ENCODE data around the gene CD7. TPM values are rescaled to one million over a fixed set of nuclear protein-coding genes. Genes with fewer than 3 reads are reported as not detected.

The CD7 gene
- polyA plus RNA-seq, 1 of the 3 experiments (the other 2 are of a cell fraction) = 0.07 TPM

DNA sequence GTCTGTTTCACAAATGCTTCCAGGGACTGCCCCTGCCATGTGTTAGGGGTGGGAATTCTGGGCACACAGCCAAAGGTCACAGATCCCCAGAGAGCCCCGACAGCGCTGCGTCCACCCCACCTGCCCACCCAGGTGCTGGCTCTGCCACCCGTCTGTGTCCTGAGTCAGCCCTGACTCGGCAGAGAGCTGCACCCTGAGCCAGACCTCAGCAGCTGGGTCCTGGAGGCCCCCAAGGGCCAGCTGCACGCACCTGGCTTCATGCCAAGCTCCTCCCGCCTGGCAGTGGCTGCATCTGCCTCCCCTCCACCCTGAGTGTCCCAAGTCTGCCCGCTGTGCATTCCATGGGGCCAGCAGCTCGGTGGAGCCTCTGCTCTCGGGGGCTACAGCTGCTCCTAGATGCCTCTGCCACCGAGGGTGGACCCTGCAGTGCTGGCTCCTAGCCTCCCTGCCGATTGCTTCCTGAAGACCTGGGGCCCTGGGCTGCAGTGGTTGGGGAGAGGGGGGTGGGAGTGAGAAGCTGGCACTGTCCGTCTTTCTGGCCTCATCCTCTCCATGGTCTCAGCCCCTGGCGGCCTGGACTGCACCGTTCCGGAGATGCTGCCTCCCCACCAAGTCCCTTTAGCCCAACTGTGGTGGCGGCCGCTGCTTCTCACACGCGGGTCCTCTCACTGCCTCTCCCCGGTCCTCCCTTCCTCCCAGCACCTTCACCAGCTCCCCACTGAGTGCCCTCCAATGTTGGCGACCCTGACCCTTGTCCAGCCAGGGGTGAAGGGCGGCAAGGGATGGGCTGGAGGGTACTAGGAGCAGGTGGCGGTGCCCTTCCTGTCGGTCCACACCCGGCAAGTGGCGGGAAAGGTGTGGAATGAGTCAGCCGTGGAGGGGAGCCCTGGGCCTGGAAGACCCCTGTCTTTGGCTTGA is 13.2 kb upstream of the CD7 start:
- no peaks in the 10 kb centered on the region for H3F3A ChIP-seq (replicated peaks; ENCODE audit: insufficient read depth)
- H3K27me3 ChIP-seq (ENCODE audit: insufficient read depth) = no peaks in the 10 kb centered on the region; the same call in none of the 2 replicates
- peak overlapping the region; percentile 59 for H3K4me2 ChIP-seq
- no peaks in the 10 kb centered on the region for H3K36me3 ChIP-seq (replicated peaks in 1 of 2; ENCODE audit: control insufficient read depth in 1 of 2, insufficient read depth in 2 of 2, low read length in 1 of 2)
- peak overlapping the region in 1 of 2 experiments; percentile 21; a peak in 1 of 4 replicates for H3K4me3 ChIP-seq (ENCODE audit: low read depth in 2 of 2, low read length in 1 of 2)
- H3K9me3 ChIP-seq = no peaks in the 10 kb centered on the region
- H3K27ac ChIP-seq (ENCODE audit: low read depth in 2 of 2, low read length in 1 of 2) = no peak overlapping the region
- peaks cover 18 to 45% of the 10 kb centered on the region in 2 experiments; a peak in 3 of 4 replicates for H3K4me1 ChIP-seq (ENCODE audit: control insufficient read depth in 1 of 2, insufficient read depth in 2 of 2, low read depth in 1 of 2, low read length in 1 of 2)
- TF ChIP-seq RXRA (IDR thresholded peaks at IDR 0.05; ENCODE audit: borderline replicate concordance, low read depth) (no peak), JUND (IDR thresholded peaks at IDR 0.05) (no peak), FOXJ3 (CRISPR knock-in tag; IDR thresholded peaks at IDR 0.05) (0 out of 2 replicates have a peak, but pooled peaks have one; percentile 36), TCF12 (IDR thresholded peaks at IDR 0.05) (peak; percentile 94), IRF3 (IDR thresholded peaks at IDR 0.05; ENCODE audit: low read depth, low read length) (no peak), RCOR1 (IDR thresholded peaks at IDR 0.05; ENCODE audit: low read length) (peak; percentile 85), TEAD4 (IDR thresholded peaks at IDR 0.05; ENCODE audit: borderline replicate concordance, insufficient read depth) (no peak), TAF1 (IDR thresholded peaks at IDR 0.05; ENCODE audit: borderline replicate concordance, low read depth, low read length) (no peak), EP300 (IDR thresholded peaks at IDR 0.05; ENCODE audit: borderline replicate concordance in 1 of 2, low read depth in 1 of 2, low read length in 1 of 2) (peak in 1 of 2 experiments; percentile 66; a peak in 2 of 4 replicates), MXI1 (IDR thresholded peaks at IDR 0.05; ENCODE audit: low read depth, low read length) (peak; percentile 55; the same call in 1 of the 2 replicates), NRF1 (IDR thresholded peaks at IDR 0.05; ENCODE audit: low read depth, low read length) (no peak), NFIC (IDR thresholded peaks at IDR 0.05; ENCODE audit: borderline replicate concordance) (peak; percentile 98)
- TF ChIP-seq, protein P1, sequence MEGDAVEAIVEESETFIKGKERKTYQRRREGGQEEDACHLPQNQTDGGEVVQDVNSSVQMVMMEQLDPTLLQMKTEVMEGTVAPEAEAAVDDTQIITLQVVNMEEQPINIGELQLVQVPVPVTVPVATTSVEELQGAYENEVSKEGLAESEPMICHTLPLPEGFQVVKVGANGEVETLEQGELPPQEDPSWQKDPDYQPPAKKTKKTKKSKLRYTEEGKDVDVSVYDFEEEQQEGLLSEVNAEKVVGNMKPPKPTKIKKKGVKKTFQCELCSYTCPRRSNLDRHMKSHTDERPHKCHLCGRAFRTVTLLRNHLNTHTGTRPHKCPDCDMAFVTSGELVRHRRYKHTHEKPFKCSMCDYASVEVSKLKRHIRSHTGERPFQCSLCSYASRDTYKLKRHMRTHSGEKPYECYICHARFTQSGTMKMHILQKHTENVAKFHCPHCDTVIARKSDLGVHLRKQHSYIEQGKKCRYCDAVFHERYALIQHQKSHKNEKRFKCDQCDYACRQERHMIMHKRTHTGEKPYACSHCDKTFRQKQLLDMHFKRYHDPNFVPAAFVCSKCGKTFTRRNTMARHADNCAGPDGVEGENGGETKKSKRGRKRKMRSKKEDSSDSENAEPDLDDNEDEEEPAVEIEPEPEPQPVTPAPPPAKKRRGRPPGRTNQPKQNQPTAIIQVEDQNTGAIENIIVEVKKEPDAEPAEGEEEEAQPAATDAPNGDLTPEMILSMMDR (IDR thresholded peaks at IDR 0.05) = peak; percentile 19; the same call in 1 of the 2 replicates
- TF ChIP-seq, protein P2, sequence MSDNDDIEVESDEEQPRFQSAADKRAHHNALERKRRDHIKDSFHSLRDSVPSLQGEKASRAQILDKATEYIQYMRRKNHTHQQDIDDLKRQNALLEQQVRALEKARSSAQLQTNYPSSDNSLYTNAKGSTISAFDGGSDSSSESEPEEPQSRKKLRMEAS (IDR thresholded peaks at IDR 0.05; ENCODE audit: low read depth) = 0 out of 2 replicates have a peak, but pooled peaks have one; percentile 39
- POLR2A ChIA-PET = interaction anchor here (0.7 to 1.7 kb wide), 7 partner anchors 12 to 57 kb away, joined by 3 to 4 read pairs (median 3); partner anchors contain the start of gene CSNK1D
- H3K79me2 ChIP-seq (ENCODE audit: insufficient read depth) = no peaks in the 10 kb centered on the region
- no peaks in the 10 kb centered on the region for H3K9me2 ChIP-seq
- H2AFZ ChIP-seq (ENCODE audit: low read depth) = no peak overlapping the region
- peak; percentile 99 for DNase-seq
- H3K9ac ChIP-seq = no peak overlapping the region
- WGBS (ENCODE audit: low lambda C conversion rate) = 33% methylated on average over 19 of the region's 28 CpGs
- H4K20me1 ChIP-seq (ENCODE audit: insufficient read depth) = no peaks in the 10 kb centered on the region
- CTCF ChIA-PET = interaction anchor here (0.6 to 9.9 kb wide), 20 partner anchors 9 to 445 kb away, joined by 3 to 78 read pairs (median 4); partner anchors contain the start of gene SLC16A3

All from SK-N-SH (cell line).